ENCODE measurements around the gene DHCR7.

The DHCR7 gene

GRCh38 chr11:71463331-71464211, 15.4 kb upstream of the DHCR7 start:
- H3K4me3 ChIP-seq (ENCODE audit: low read depth, low read length): no peak overlapping the region
- DNase-seq (ENCODE audit: low read depth): no peak
- TF ChIP-seq CTCF (IDR thresholded peaks at IDR 0.05; ENCODE audit: control insufficient read depth, extremely low read depth, insufficient read depth): no peak

DNA sequence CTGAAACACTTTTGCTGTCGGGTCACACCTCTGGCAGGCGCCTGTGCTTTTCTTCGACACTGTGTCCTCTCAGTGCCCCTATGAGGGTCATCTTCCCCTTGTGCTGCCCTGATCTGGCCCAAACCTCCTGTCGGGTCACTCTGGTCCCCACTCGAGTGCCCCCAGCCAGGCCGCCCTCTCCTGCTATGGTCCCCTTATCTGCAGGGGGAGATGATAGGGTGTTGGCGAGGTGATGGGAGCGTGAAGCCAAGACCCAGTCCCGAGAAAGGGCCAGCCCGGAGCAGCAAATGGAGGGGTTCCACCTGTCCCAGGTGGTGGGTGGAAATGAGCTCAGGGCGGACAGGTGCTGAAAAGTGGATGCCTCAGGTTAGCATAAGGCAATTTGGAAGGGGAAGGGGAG, 14.5 kb upstream of the DHCR7 start:
- no peak for DNase-seq (ENCODE audit: low read depth)
- no peak for TF ChIP-seq CTCF (IDR thresholded peaks at IDR 0.05; ENCODE audit: control insufficient read depth, extremely low read depth, insufficient read depth)
- no peak overlapping the region for H3K4me3 ChIP-seq (ENCODE audit: low read depth, low read length)

- no peak overlapping the region for H3K4me3 ChIP-seq (ENCODE audit: low read depth, low read length)
- no peak for TF ChIP-seq CTCF (IDR thresholded peaks at IDR 0.05; ENCODE audit: control insufficient read depth, extremely low read depth, insufficient read depth)
- no peak for DNase-seq (ENCODE audit: low read depth)
Measured at GRCh38 chr11:71461696-71462095, 13.5 kb upstream of the DHCR7 start.

- H3K4me3 ChIP-seq (ENCODE audit: low read depth, low read length): no peak overlapping the region
- DNase-seq (ENCODE audit: low read depth): no peak
- TF ChIP-seq CTCF (IDR thresholded peaks at IDR 0.05; ENCODE audit: control insufficient read depth, extremely low read depth, insufficient read depth): no peak
Measured at GRCh38 chr11:71459767-71460320, 11.7 kb upstream of the DHCR7 start.

- H3K4me3 ChIP-seq (ENCODE audit: low read depth, low read length): no peak overlapping the region
- DNase-seq (ENCODE audit: low read depth): no peak
- TF ChIP-seq CTCF (IDR thresholded peaks at IDR 0.05; ENCODE audit: control insufficient read depth, extremely low read depth, insufficient read depth): no peak
Measured at GRCh38 chr11:71459076-71459766, 11.0 kb upstream of the DHCR7 start.

DNA sequence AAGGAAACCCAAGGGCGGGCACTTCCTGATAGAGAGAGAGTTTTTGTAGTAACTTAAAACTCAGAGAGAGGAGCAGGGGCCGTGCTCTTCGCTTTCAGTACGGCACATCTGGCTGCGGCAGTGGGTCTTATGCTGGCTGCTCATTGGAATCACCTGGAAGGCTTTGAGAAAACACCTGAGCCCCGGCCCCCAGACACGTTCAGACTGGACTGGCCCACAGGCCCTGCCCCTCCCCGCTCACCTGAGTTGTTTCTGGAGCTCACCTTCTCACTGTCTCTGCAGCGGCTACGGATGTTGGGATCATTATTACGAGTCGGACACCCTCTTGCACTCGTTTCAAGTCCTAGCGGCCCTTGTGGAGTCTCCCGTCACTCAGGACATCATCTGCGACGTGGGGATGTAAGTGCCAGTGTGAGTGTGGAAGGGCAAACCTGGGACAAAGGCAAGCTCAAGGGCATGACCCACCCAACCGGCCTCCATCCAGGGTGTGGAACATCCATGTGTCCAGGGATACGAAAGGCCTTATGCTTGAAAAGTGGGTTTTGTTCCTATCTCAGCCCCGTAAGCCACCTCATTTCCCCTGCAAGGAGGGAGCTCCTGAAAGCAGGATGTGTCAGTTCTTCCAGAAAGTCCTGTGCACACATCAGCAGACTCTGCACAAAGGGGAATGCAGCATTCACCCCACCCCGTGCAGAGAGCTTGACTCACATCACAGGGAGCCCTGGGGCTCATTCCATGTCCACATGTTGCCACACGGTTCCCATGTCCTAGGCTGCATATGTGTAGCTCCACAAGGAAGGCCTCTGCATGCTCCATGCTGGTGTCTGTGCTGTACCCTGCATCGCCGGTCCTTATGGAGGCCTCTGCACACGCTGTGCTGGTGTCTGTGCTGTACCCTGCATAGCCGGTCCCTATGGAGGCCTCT, 10.2 kb upstream of the DHCR7 start:
- TF ChIP-seq CTCF (IDR thresholded peaks at IDR 0.05; ENCODE audit: control insufficient read depth, extremely low read depth, insufficient read depth): no peak
- H3K4me3 ChIP-seq (ENCODE audit: low read depth, low read length): no peak overlapping the region
- no peak for DNase-seq (ENCODE audit: low read depth)

Measured in LNCaP clone FGC (cell line).